GM18520 (cell line): ENCODE measurements around the gene RNF13.
"Not testable (repeated sequence)": the region's sequence is repeated elsewhere in the genome, so short reads cannot be mapped to it uniquely, and the experiment has no call there.

Experiments used
- ATAC-seq: cut with Tn5 transposase; IDR thresholded peaks from one replicate; pipeline ENCODE4 v1.9.1; 2021; ENCODE audit not compliant: unreplicated experiment

RNF13 gene

DNA sequence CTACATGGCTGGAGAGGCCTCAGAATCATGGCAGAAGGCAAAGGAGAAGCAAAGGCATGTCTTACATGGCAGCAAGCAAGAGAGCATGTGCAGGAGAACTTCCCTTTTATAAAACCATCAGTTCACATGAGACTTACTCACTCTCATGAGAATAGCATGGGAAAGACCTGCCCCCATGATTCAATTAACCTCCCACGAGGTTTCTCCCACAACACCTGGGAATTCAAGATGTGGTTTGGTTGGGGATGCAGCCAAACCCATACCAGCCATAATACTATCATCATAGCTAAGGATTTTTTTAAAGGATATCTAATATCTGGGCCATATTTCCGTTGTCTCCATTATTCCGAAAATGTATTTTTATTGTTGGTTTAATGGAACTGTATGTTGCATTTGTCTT lies 26.5 kb downstream of the RNF13 start:
- not testable (repeated sequence) for ATAC-seq

- no peak for ATAC-seq
These were observed 26.9 kb downstream of the RNF13 start for GRCh38 chr3:149839896-149840295.

GRCh38 chr3:149843502-149843901 lies 30.5 kb downstream of the RNF13 start:
- ATAC-seq, result no peak

DNA sequence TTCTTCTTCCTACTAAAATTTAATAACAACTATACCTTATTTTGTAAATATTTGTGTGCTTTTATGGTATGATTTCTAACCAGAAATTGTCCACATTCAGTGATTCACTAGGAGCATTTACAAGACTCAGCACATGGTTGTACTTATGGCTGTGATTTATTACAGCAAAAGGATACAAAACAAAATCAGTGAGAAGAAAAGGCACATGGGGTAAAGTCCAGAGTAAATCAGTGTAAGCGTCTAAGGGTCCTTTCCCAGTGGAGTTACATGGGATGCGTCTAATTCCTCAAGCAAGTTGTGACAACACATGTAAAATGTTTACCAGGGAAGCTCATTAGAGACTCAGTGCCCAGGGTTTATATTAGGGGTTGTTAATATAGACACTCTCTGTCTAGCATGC lies 31.1 kb downstream of the RNF13 start:
- ATAC-seq, result no peak

DNA sequence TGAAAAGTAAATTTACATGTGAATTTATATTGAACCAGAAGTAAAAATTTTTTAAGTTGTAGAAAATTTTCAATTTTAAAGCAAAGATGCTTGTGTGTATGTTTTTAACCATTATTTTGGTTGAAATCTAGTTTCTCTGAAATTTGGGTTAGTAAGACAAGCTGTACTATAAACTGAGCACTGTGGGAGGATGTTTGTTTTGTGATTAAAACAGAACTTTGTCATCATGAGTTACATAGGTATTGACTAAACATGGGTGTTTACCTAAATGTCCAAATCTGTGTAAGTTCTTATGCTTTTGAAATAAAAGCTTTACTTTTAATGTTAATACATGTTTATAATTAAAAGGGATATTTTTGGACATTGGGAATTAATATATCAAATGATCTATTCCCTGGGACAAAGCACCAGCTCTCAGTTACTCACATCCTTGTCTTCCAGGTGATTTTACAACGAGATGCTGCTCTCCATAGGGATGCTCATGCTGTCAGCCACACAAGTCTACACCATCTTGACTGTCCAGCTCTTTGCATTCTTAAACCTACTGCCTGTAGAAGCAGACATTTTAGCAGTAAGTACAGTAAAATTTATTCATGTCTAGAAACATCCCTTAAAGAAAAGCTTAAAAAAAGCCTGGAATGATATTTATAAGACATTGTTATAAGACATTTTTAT lies 32.7 kb downstream of the RNF13 start:
- no peak for ATAC-seq

GRCh38 chr3:149848238-149848637 lies 35.2 kb downstream of the RNF13 start:
- no peak for ATAC-seq

GRCh38 chr3:149848688-149849087 lies 35.7 kb downstream of the RNF13 start:
- no peak for ATAC-seq

DNA sequence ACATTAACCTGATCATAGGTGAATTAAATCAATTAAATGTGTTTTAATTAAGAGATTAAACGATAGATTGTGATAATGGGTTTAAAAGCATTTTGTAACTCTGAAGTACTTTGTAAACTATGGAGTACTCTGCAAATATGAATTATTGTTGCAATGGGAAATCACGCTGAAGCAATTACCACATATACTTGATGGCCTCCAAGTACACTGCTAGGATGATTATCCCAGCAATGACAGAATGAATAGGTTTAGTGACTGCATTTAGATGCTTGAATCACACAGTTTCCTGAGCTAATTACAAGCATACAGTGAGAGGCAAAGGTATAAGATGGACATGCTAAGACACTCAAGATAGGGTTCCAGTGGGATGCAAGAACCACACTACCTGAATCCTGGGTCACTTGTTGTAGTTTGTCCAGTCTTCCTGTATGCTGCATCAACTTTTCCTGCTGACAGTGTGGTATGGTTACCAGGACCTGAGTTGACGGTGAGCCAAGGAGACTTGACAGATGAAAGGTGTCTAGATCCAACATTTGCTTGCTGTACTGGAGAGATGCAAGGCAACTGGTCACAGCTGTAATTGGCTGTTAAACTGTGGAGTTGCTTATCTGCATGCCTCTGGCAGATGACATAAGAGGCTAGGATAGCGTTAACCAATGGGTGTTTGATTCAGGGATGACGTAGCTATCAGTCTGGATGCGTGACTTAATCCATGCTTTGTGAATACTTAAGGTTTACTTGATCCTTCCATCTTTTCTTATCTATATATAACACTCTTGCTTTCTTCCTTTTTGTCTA lies 38.0 kb downstream of the RNF13 start:
- no peak for ATAC-seq

DNA sequence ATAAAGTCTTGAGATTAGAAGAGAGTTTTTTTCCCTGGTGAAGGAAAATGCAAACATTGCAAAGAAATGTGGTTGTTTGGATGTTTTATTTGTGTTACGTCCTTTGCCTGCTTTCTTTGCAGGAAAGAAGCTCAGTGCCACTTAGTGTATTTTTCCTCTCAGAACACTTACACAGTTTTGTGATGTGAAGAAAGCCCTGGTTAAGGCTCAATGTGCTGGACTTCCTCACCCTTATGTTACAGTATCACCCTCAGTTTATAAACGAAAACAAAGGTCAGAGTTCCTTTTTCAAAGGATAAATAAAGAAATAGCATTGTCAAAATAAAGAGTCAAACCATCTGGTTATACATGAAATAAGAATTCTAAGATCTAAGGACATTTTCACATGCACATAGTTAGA lies 45.9 kb downstream of the RNF13 start:
- no peak for ATAC-seq

DNA sequence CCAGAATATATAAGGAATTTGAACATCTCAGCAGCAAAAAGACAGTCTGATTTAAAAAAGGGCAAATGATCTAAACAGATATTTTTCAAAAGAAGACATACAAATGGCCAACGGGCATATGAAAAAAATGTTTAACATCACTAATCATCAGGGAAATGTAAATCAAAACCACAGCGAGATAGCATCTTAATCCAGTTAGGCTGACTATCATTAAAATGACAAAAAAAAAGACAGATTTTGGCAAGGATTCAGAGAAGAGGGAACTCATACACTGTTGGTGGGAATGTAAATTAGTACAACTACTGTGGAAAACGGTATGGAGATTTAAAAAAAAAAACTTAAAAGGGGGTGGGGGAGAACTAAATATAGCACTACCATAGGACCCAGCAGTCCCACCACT lies 47.9 kb downstream of the RNF13 start:
- ATAC-seq, result no peak

DNA sequence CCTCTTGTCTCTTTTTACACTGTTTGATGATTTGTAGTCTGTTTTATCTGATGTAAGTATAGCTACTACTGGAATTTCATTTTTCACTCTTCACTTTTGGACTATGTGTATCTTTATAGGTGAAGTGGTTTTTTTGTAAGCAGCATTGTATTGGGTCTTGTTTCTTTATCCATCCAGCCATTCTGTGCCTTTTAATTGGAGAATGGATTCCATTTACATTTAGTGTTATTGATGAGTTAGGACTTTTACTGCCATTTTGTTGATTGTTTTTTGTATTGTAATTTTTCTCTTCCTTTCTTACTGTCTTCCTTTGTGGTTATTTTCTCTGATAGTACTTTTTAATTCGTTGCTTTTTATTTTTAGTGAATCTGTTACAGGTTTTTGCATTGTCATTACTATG lies 54.5 kb downstream of the RNF13 start:
- ATAC-seq, result no peak

DNA sequence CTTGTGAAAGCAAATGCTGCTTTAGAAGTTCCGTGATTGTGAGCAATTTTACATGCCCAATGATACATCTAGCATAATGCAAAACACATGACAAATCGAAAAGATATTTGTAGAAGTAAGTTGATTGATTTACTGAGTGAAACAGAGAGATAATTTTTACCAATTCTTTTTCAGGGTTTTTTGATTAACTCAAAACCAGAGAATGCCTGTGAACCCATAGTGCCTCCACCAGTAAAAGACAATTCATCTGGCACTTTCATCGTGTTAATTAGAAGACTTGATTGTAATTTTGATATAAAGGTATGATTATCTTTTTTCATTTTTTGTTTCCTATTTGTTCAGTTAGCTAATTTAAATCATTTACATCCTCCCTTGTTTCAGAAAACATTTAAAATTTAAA lies 58.8 kb downstream of the RNF13 start:
- no peak for ATAC-seq

- no peak for ATAC-seq
These were observed 59.6 kb downstream of the RNF13 start for GRCh38 chr3:149872589-149872988.

GRCh38 chr3:149877668-149878067 lies 64.7 kb downstream of the RNF13 start:
- no peak for ATAC-seq

DNA sequence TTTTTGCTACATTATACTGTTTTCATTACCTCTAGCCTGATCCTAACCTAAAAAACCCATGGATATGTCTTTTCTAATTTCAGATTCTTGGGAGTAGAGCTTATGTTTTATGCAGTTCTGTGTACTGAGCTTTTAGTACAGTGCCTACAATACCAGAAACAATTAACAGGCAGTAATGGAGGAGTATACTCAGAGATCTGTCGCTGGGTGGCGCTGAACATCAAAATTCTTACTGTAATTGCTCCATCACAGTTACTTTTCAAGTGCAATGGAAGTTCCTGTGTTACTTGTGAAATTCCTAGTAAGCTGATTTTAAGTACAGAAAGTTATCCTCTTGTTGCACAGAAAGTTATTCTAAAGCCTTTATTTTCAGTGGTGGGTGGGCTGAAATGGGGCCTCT lies 66.9 kb downstream of the RNF13 start:
- no peak for ATAC-seq

- ATAC-seq, result no peak
These were observed 68.9 kb downstream of the RNF13 start for GRCh38 chr3:149881879-149882278.

DNA sequence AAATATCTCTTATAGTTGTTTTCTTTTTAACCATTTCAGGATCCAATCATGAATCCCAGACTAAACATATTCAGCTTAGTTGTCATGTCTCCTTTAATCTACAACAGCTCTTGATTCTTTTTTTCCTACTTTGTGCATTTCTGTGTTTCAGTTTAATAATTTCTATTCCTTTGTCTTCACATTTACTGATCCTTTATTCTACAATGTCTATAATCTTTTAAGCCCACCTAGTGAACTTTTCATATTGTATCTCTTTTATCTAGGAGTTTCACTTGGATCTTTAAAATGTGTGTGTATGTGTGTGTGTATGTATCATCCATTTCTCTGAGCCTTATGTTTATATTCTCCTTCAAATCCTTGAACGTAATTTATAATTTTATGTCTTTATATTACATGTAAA lies 70.1 kb downstream of the RNF13 start:
- ATAC-seq, result no peak

DNA sequence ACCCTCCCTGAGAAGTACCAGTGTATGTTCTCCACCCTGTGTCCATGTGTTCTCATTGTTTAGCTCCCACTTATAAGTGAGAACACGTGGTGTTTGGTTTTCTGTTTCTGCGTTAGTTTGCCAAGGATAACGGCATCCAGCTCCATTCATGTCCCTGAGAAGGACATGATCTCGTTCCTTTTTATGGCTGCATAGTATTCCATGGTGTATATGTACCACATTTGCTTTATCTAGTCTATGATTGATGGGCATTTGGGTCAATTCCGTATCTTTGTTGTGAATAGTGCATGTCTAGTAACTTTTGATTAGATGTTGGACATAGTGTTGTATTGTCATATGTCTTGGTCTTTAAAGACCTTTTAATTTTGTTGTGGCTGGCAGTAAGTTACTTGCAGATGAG lies 70.8 kb downstream of the RNF13 start:
- ATAC-seq, result not testable (repeated sequence)

GRCh38 chr3:149884848-149885247 lies 71.8 kb downstream of the RNF13 start:
- not testable (repeated sequence) for ATAC-seq

DNA sequence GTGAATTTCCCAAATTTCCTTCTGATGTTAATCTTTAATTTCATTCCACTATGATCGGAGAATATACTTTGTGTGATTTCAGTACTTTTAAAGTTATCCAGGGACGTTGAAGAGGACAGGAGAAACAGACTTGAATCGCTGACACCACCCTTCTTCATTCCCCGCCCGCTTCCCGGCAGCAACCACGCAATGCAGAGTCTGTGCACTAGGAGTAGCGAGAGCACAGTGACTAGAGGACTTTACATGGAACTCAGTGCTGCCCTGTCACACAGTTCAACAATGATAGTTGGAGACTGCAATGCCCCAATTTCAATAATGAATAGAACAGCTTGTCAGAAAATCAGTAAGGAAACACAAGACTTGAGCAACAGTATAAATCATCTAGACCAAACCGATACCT lies 73.9 kb downstream of the RNF13 start:
- ATAC-seq, result no peak

GRCh38 chr3:149891621-149892020 lies 78.6 kb downstream of the RNF13 start:
- no peak for ATAC-seq

DNA sequence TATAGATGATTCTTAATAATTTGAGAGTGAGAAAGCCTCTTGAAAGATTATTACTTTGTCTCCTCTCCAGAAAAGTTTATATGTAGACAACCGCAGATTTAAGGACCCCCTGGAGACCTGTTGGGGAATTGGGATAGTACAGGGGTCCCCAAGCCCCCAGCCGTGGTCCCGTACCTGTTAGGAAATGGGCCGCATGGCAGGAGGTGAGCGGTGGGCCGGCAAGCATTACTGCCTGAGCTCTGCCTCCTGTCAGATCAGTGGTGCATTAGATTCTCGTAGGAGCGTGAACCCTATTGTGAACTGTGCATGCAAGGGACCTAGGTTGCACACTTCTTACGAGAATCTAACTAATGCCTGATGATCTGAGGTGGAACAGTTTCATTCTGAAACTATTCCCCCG lies 79.4 kb downstream of the RNF13 start:
- no peak for ATAC-seq

GRCh38 chr3:149894205-149894604 lies 81.2 kb downstream of the RNF13 start:
- ATAC-seq, result no peak
